GM12878 (cell line): ENCODE data around the gene CD2BP2. TPM values are rescaled to one million over a fixed set of nuclear protein-coding genes. Genes with fewer than 3 reads are reported as not detected.
A peak's percentile ranks its signal among the peaks of the same experiment; 100 is the strongest.

Experiments
- ATF3 ChIP-seq: IDR thresholded peaks from 2 replicates; pipeline ENCODE4 v1.6.1; 2011; ENCODE audit warnings: low read depth, mild to moderate bottlenecking, low read length, moderate library complexity, borderline replicate concordance; ENCODE audit errors: extremely low read depth
- BMI1 ChIP-seq: fragments of 450-650 bp; IDR thresholded peaks from 2 replicates; pipeline ENCODE4 v1.6.1; 2016; ENCODE audit warnings: mild to moderate bottlenecking, moderate library complexity, borderline replicate concordance
- CBFB ChIP-seq: IDR thresholded peaks from 2 replicates; pipeline ENCODE4 v1.6.1; 2016; ENCODE audit warnings: antibody characterized with exemption, low read depth
- CBX3 ChIP-seq: fragments of 200-600 bp; sonication (generic); IDR thresholded peaks from 2 replicates; pipeline ENCODE4 v1.6.1; 2016; ENCODE audit warnings: low read depth, borderline replicate concordance
- DPF2 ChIP-seq: fragments of 450-650 bp; IDR thresholded peaks from 2 replicates; pipeline ENCODE4 v1.6.1; 2017; ENCODE audit warnings: mild to moderate bottlenecking
- EZH2 ChIP-seq: IDR thresholded peaks from 2 replicates; pipeline ENCODE4 v1.6.1; 2012; ENCODE audit warnings: low read depth, mild to moderate bottlenecking, control low read depth, inconsistent platforms, low read length, borderline replicate concordance; ENCODE audit not compliant: control insufficient read depth
- GATAD2B ChIP-seq: fragments of 450-650 bp; conservative IDR thresholded peaks from 2 replicates; pipeline ENCODE4 v1.6.1; 2017; ENCODE audit warnings: low read depth, mild to moderate bottlenecking, moderate library complexity
- NFXL1 ChIP-seq: fragments of 450-650 bp; IDR thresholded peaks from 2 replicates; pipeline ENCODE4 v1.6.1; 2017; ENCODE audit warnings: antibody characterized with exemption, mild to moderate bottlenecking, borderline replicate concordance
- NFYB ChIP-seq: IDR thresholded peaks from 2 replicates; pipeline ENCODE4 v1.6.1; 2011; ENCODE audit warnings: low read depth, mild to moderate bottlenecking, low read length, improper control_type of control experiment, moderate library complexity; ENCODE audit not compliant: insufficient read depth
- NKRF ChIP-seq: fragments of 450-650 bp; conservative IDR thresholded peaks from 2 replicates; pipeline ENCODE4 v1.6.1; 2017; ENCODE audit warnings: mild to moderate bottlenecking, moderate library complexity
- NR2F1 ChIP-seq: fragments of 450-650 bp; conservative IDR thresholded peaks from 2 replicates; pipeline ENCODE4 v1.6.1; 2017; ENCODE audit warnings: mild to moderate bottlenecking
- PML ChIP-seq: IDR thresholded peaks from 2 replicates; pipeline ENCODE4 v1.6.1; 2012; ENCODE audit warnings: low read length, inconsistent platforms
- POLR2A ChIP-seq: IDR thresholded peaks from 2 replicates; pipeline ENCODE4 v1.6.1; 2011; ENCODE audit warnings: low read depth, mild to moderate bottlenecking, low read length
- PRDM15 ChIP-seq: fragments of 450-650 bp; formaldehyde crosslinking; IDR thresholded peaks from 2 replicates; pipeline ENCODE4 v1.4.0; 2020; ENCODE audit warnings: mild to moderate bottlenecking, moderate library complexity
- SMARCA5 ChIP-seq: fragments of 450-650 bp; IDR thresholded peaks from 2 replicates; pipeline ENCODE4 v1.6.1; 2017; ENCODE audit warnings: mild to moderate bottlenecking
- SP1 ChIP-seq: IDR thresholded peaks from one replicate; pipeline ENCODE4 v1.6.1; 2011; ENCODE audit warnings: low read depth, low read length
- SPI1 ChIP-seq: IDR thresholded peaks from 2 replicates; pipeline ENCODE4 v1.6.1; 2011; ENCODE audit warnings: low read depth, mild to moderate bottlenecking, low read length, moderate library complexity, borderline replicate concordance; ENCODE audit not compliant: insufficient read depth
- STAT3 ChIP-seq: IDR thresholded peaks from 2 replicates; pipeline ENCODE4 v1.6.1; 2011; ENCODE audit warnings: low read depth, low read length, improper control_type of control experiment
- TCF3 ChIP-seq: IDR thresholded peaks from 2 replicates; pipeline ENCODE4 v1.6.1; 2012; ENCODE audit warnings: low read depth, mild to moderate bottlenecking, low read length, borderline replicate concordance; ENCODE audit not compliant: insufficient read depth
- TCF7 ChIP-seq: IDR thresholded peaks from 2 replicates; pipeline ENCODE4 v1.6.1; 2014; ENCODE audit warnings: antibody characterized with exemption, borderline replicate concordance
- ZBTB11 ChIP-seq: fragments of 450-650 bp; formaldehyde crosslinking; IDR thresholded peaks from 2 replicates; pipeline ENCODE4 v1.5.0; 2022; ENCODE audit warnings: mild to moderate bottlenecking, missing genetic modification characterization
- ZNF24 ChIP-seq: fragments of 450-650 bp; IDR thresholded peaks from 2 replicates; pipeline ENCODE4 v1.6.1; 2017; ENCODE audit warnings: antibody characterized with exemption, mild to moderate bottlenecking
- ZNF384 ChIP-seq: IDR thresholded peaks from 2 replicates; pipeline ENCODE4 v1.6.1; 2012; ENCODE audit warnings: low read depth, mild to moderate bottlenecking, low read length, improper control_type of control experiment, borderline replicate concordance
- polyA plus RNA-seq, 11 experiments: library from polyadenylated mRNA; depleted of rRNA in 4 of 11; unstranded in 6 of 11; stranded (reverse) in 5 of 11; fragments of >200 nt; fragmentation: Nextera tagmentation in 4 of 11; fragmentation: Illumina TruSeq in 1 of 11; extraction: Ambion mirVana in 4 of 11; extraction: Trizol in 1 of 11; gene quantifications; 1 replicate in 1 of 11; 2 replicates in 10 of 11; pipeline versions ENCODE4 v1.2.1 to v1.2.3, GENCODE V29; 2011 to 2016; ENCODE audit warnings: inconsistent platforms in 2 of 11, missing spikeins in 2 of 11, low read depth in 1 of 11
- total RNA-seq, 4 experiments: library from RNA; depleted of rRNA in 3 of 4; stranded (reverse); fragments of >200 nt in 3 of 4; fragmentation: Illumina TruSeq in 1 of 4; extraction: Trizol in 1 of 4; gene quantifications; 2 replicates each; pipeline versions ENCODE4 v1.2.1 to v1.2.3, GENCODE V29; 2013 to 2021

The CD2BP2 gene
- total and polyA plus RNA-seq, 10 of the 15 experiments (the other 5 are each of a cell fraction or from before 2014, with no cell fraction given) = 3.3 to 47.9 (median 31.8) TPM

GRCh38 chr16:30369938-30370455 lies 14.9 kb upstream of the CD2BP2 start (continued):
- TF ChIP-seq EZH2 (no peak), DPF2 (peak; percentile 43; the same call in 1 of the 2 replicates), POLR2A (peak; percentile 80), NKRF (peak; percentile 86), ATF3 (no peak), TCF3 (no peak), STAT3 (no peak), CBX3 (no peak), ZBTB11 (CRISPR knock-in tag) (no peak), NR2F1 (peak; percentile 74), BMI1 (no peak), TCF7 (no peak), PML (no peak), NFYB (no peak), GATAD2B (peak; percentile 78), NFXL1 (no peak), SP1 (no peak), SPI1 (no peak), ZNF24 (no peak), PRDM15 (no peak), SMARCA5 (peak; percentile 84; the same call in 1 of the 2 replicates), CBFB (no peak), ZNF384 (no peak)
